Stimulated activated CD4-positive, alpha-beta T cell treated with anti-CD3 and anti-CD28 coated beads, Interleukin-4, amount 100 ng/mL, for 48 hours (primary cell): ENCODE results near the gene TBC1D2B.

Experiments used
- DNase-seq, 2 donors: peaks; one replicate each; pipeline ENCODE4 v3.0.0-alpha.2; 2020; ENCODE audit warnings: low read depth in 2 of 2

TBC1D2B gene

GRCh38 chr15:78054966-78055365 lies 22.5 kb downstream of the TBC1D2B start:
- DNase-seq: no peak

DNA sequence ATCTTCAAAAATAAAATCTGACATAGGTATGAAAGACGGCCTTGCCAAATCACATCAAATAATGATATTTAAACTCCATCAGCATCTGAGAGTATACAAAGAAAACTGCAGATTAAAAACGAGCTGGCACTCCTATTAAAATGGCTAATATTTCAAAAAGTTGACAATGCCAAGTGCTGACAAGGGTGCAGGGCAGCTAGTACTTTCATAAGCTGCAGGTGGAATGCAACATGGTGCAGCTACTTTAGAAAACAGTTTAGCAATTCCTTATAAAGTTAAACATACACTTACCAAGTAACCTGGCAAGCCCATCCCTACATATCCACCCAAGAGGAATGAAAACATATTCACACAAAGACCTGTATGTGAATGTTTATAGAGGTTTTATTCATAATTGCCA lies 23.0 kb downstream of the TBC1D2B start:
- DNase-seq: no peak

GRCh38 chr15:78052545-78052944 lies 25.0 kb downstream of the TBC1D2B start:
- DNase-seq: no peak

- DNase-seq: no peak
Measured at GRCh38 chr15:78052001-78052401, 25.5 kb downstream of the TBC1D2B start.

DNA sequence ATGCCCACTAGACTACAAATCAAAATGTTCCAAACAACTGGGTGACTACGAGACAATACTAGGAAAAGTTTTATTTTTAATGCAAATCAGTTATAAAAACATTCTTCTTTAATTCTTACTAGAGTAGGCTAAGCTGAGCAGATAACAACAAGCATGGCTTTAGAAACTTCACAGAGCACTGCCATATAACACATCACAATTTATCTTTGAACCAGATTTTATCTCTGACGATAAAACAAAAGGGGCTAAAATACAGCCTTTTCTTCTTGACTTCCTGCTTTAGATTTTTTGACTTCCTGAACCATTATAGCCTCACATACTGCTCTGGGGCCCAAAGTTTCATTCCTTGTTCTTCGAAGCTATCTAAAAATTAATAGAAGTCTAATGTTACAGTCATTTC lies 25.9 kb downstream of the TBC1D2B start:
- no peak for DNase-seq

GRCh38 chr15:78050826-78051225 lies 26.7 kb downstream of the TBC1D2B start:
- no peak for DNase-seq

GRCh38 chr15:78050441-78050809 lies 27.1 kb downstream of the TBC1D2B start:
- no peak for DNase-seq

- DNase-seq: peak in 1 of 2 donors; percentile 69
Measured at GRCh38 chr15:78049691-78050440, 27.6 kb downstream of the TBC1D2B start.

DNA sequence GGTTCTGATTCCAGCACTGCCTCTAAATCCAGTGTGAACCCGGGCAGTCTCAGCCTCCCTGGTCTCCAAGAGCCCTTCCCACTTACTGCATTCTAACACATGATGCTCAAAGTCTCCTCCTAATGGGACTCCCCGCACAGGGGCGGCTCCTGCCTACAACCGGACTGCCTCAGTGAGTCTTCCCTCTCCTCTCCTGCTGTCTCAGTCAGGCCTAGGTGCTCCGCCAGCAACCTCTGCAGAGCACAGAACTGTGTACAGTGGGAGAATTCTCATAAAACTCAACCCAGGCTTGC lies 28.9 kb downstream of the TBC1D2B start:
- DNase-seq: no peak

DNA sequence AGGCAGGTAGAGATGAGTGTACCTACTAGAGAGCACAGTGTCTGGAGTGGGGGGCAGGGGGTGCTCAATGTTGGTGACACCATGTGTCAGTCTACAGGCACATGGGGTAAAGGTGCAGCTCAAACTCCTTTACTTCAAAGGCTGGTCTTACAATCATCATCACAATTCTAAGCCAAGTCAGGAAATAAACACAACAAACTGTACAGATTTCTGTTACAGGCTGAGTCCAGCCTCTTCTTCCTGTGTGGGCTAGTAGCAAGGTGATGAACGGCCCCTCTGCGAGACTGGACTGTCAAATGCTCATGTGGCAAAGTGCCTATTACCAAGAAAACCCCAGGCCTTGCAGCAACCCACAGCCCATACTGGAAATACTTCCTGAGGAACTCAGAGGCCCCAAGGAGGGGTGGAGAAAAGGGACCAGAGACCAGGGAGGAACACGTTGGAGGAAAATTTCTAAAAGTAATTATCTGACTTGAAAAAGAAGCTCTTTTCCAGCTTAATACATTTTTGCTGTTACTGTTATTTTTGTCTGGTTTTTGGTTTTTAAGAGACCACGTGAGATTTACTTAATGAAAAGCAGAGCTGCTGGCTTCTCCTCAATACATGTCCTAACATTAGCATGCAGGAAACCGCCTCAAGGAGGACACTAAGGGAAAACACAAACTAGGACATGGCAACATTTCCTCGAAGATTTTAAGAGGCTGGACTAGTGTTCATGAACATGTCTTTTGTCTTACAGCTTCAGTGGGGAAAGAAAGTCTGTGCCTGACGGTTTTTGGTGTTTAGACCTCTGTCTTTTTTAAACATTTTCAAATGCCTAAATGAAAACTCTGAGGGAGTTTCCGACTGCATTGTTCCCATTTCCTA lies 29.5 kb downstream of the TBC1D2B start:
- no peak for DNase-seq

- no peak for DNase-seq
Measured at GRCh38 chr15:78046796-78047341, 30.6 kb downstream of the TBC1D2B start.

DNA sequence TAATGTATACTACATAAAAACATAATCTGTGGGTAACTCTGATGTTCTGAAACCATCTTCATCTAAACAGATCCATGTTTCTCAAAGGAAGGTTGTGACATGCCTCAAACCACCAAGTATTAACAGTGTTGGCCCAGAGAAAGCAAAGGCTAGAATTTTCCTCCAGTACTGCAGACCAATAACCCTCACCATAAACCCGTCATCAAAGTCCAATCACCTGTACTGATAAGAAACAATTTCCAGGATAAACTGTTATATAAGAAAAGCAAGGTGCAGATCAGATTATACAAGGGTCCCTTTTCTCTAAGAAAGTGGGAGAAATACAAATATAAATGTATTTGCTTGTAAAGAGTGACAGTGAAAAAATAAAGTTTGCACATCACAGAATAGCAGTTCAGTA lies 32.3 kb downstream of the TBC1D2B start:
- no peak for DNase-seq

- no peak for DNase-seq
Measured at GRCh38 chr15:78044407-78045155, 32.9 kb downstream of the TBC1D2B start.

DNA sequence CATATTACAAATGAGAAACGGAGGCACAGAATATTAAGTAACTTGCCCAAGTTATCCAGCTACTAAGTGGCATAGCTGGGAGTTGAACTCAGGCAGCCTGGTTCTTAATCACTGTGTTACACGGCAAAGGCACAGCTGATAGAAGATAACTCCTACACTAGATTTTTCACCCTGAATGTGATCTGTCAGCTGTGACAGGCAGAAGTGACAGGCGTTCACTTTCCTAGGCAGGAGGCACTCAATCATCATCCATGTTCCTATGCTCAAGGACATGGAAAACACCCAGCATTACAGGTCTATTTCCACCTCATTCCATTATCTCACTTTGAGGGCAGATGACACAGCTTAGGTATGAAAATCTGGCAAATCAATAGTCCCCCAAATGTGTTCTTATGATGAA lies 35.6 kb downstream of the TBC1D2B start:
- DNase-seq: no peak

DNA sequence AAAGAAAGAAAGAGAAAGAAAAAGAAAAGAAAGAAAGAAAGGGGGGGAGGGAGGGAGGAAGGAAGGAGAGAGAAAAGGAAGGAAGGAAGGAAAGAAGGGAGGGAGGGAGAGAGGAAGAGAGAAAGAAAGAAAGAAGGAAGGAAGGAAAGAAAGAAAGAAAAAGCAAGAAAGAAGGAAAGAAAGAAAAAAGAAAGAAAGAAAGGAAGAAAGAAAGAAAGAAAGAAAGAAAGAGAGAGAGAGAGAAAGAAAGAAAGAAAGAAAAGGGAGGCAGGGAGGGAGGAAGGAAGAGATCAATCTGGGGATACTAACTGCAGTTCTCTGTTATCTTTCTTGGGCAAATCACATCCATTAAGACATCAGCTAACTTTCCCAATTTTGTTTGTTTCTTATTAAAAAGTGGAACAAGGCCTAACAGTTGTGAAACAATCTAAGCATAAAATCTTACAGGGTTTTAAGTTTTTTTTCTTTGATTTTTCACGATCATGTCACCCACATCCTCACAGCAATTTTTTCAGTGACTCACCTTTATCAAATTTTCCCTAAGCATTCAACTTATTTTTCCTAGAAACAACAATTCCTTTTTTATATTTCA lies 36.8 kb downstream of the TBC1D2B start:
- DNase-seq: no peak

- DNase-seq: no peak
Measured at GRCh38 chr15:78038585-78039247, 38.8 kb downstream of the TBC1D2B start.

GRCh38 chr15:78037779-78038305 lies 39.7 kb downstream of the TBC1D2B start:
- DNase-seq: no peak

GRCh38 chr15:78037328-78037727 lies 40.2 kb downstream of the TBC1D2B start:
- no peak for DNase-seq

GRCh38 chr15:78035861-78036476 lies 41.5 kb downstream of the TBC1D2B start:
- DNase-seq: no peak

- DNase-seq: no peak
Measured at GRCh38 chr15:78035321-78035751, 42.2 kb downstream of the TBC1D2B start.
